K562 (cell line): Measurements from ENCODE around the gene PPM1L. TPM values are rescaled to one million over a fixed set of nuclear protein-coding genes. Genes with fewer than 3 reads are reported as not detected.

Experiments
- C11orf30 ChIP-seq: fragments of 450-650 bp; IDR thresholded peaks from 2 replicates; pipeline ENCODE4 v1.6.1; 2016; ENCODE audit warnings: low read depth, mild to moderate bottlenecking
- CXXC5 ChIP-seq: fragments of 250-450 bp; sonication (Bioruptor Pico); IDR thresholded peaks from 2 replicates; pipeline ENCODE4 v1.8.0; 2022; ENCODE audit warnings: inconsistent platforms, mild to moderate bottlenecking, moderate library complexity
- EP300 ChIP-seq: IDR thresholded peaks from 2 replicates; pipeline ENCODE4 v1.6.1; 2012; ENCODE audit warnings: low read length, improper control_type of control experiment
- ESRRB ChIP-seq: fragments of 250-450 bp; sonication (Bioruptor Pico); IDR thresholded peaks from 2 replicates; pipeline ENCODE4 v1.5.0; 2020; ENCODE audit warnings: mild to moderate bottlenecking, moderate library complexity, borderline replicate concordance
- HDAC1 ChIP-seq, 2 experiments: fragments of 450-650 bp; IDR thresholded peaks; 2 replicates each; pipeline ENCODE4 v1.6.1; 2016 to 2017; ENCODE audit warnings: inconsistent platforms in 1 of 2, mild to moderate bottlenecking in 1 of 2, moderate library complexity in 1 of 2
- RBFOX2 ChIP-seq: fragments of 200-400 bp; formaldehyde crosslinking; IDR thresholded peaks from 2 replicates; pipeline ENCODE4 v1.6.1; 2017; ENCODE audit warnings: low read depth, mild to moderate bottlenecking, low read length, moderate library complexity
- ZNF124 ChIP-seq: sonication (generic); formaldehyde crosslinking; IDR thresholded peaks from 2 replicates; pipeline ENCODE4 v1.8.1; 2022; ENCODE audit warnings: missing genetic modification reagents
- polyA plus RNA-seq, 8 experiments: library from polyadenylated mRNA; depleted of rRNA in 4 of 8; stranded (reverse) in 5 of 8; unstranded in 3 of 8; fragments of >200 nt; fragmentation: Nextera tagmentation in 2 of 8; fragmentation: Illumina TruSeq in 1 of 8; extraction: Ambion mirVana in 2 of 8; extraction: Trizol in 1 of 8; gene quantifications; 2 replicates each; pipeline versions ENCODE4 v1.2.1 to v1.2.3, GENCODE V29; 2011 to 2014; ENCODE audit warnings: inconsistent platforms in 1 of 8, missing spikeins in 1 of 8
- total RNA-seq, 7 experiments: library from RNA; depleted of rRNA in 6 of 7; stranded (reverse); fragments of >200 nt in 6 of 7; fragmentation: Illumina TruSeq in 2 of 7; extraction: Trizol in 2 of 7; gene quantifications; 2 replicates each; pipeline versions ENCODE4 v1.2.1 to v1.2.3, GENCODE V29; 2011 to 2021; ENCODE audit warnings: low replicate concordance in 1 of 7
- TF ChIP-seq, protein P1 (sequence below): fragments of 450-650 bp; IDR thresholded peaks from 2 replicates; pipeline ENCODE4 v1.6.1; 2017; ENCODE audit warnings: antibody characterized with exemption, mild to moderate bottlenecking
- TF ChIP-seq, protein P2 (sequence below): fragments of 450-650 bp; IDR thresholded peaks from 2 replicates; pipeline ENCODE4 v1.7.1; 2018; ENCODE audit warnings: mild to moderate bottlenecking, low read depth; ENCODE audit not compliant: partially characterized antibody

The PPM1L gene
- total and polyA plus RNA-seq, 9 of the 15 experiments (the other 6 are each of a cell fraction or from before 2014, with no cell fraction given): 0.01 to 0.41 (median 0.14) TPM

DNA sequence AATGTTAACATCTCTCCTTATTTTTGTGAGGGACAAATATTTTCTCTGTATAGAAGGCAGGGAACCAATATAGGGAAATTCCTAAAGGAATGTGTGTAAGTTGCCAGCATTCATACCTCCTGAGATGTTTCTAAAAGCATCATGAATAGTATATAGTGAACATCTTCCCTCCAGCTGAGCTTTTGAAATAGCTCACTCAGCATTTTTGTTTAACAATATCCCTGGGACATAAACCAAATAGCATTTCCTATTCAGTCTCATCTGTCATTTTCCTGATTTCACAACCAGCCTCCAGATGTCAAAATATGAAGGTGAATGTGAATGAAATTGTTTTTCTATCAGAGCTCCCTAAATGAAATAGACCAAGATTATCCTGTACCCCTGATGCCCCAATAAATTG lies 137.2 kb downstream of the PPM1L start (continued):
- TF ChIP-seq RBFOX2: no peak
- TF ChIP-seq, protein P1, sequence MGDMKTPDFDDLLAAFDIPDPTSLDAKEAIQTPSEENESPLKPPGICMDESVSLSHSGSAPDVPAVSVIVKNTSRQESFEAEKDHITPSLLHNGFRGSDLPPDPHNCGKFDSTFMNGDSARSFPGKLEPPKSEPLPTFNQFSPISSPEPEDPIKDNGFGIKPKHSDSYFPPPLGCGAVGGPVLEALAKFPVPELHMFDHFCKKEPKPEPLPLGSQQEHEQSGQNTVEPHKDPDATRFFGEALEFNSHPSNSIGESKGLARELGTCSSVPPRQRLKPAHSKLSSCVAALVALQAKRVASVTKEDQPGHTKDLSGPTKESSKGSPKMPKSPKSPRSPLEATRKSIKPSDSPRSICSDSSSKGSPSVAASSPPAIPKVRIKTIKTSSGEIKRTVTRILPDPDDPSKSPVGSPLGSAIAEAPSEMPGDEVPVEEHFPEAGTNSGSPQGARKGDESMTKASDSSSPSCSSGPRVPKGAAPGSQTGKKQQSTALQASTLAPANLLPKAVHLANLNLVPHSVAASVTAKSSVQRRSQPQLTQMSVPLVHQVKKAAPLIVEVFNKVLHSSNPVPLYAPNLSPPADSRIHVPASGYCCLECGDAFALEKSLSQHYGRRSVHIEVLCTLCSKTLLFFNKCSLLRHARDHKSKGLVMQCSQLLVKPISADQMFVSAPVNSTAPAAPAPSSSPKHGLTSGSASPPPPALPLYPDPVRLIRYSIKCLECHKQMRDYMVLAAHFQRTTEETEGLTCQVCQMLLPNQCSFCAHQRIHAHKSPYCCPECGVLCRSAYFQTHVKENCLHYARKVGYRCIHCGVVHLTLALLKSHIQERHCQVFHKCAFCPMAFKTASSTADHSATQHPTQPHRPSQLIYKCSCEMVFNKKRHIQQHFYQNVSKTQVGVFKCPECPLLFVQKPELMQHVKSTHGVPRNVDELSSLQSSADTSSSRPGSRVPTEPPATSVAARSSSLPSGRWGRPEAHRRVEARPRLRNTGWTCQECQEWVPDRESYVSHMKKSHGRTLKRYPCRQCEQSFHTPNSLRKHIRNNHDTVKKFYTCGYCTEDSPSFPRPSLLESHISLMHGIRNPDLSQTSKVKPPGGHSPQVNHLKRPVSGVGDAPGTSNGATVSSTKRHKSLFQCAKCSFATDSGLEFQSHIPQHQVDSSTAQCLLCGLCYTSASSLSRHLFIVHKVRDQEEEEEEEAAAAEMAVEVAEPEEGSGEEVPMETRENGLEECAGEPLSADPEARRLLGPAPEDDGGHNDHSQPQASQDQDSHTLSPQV: no peak
- no peak for TF ChIP-seq ZNF124 (CRISPR knock-in tag)
- TF ChIP-seq, protein P2, sequence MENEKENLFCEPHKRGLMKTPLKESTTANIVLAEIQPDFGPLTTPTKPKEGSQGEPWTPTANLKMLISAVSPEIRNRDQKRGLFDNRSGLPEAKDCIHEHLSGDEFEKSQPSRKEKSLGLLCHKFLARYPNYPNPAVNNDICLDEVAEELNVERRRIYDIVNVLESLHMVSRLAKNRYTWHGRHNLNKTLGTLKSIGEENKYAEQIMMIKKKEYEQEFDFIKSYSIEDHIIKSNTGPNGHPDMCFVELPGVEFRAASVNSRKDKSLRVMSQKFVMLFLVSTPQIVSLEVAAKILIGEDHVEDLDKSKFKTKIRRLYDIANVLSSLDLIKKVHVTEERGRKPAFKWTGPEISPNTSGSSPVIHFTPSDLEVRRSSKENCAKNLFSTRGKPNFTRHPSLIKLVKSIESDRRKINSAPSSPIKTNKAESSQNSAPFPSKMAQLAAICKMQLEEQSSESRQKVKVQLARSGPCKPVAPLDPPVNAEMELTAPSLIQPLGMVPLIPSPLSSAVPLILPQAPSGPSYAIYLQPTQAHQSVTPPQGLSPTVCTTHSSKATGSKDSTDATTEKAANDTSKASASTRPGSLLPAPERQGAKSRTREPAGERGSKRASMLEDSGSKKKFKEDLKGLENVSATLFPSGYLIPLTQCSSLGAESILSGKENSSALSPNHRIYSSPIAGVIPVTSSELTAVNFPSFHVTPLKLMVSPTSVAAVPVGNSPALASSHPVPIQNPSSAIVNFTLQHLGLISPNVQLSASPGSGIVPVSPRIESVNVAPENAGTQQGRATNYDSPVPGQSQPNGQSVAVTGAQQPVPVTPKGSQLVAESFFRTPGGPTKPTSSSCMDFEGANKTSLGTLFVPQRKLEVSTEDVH: no peak
- TF ChIP-seq HDAC1 (IDR thresholded peaks at IDR 0.05): no peak
- peak; percentile 71 for TF ChIP-seq C11orf30
- TF ChIP-seq EP300: no peak
- TF ChIP-seq ESRRB (CRISPR knock-in tag): no peak
- no peak for TF ChIP-seq CXXC5 (CRISPR knock-in tag)
